ENCODE data around the gene DLD. TPM values are rescaled to one million over a fixed set of nuclear protein-coding genes. Genes with fewer than 3 reads are reported as not detected.

DLD gene
- total and polyA plus RNA-seq, 2 experiments from 2014 or later = 38.1 to 76.2 TPM

DNA sequence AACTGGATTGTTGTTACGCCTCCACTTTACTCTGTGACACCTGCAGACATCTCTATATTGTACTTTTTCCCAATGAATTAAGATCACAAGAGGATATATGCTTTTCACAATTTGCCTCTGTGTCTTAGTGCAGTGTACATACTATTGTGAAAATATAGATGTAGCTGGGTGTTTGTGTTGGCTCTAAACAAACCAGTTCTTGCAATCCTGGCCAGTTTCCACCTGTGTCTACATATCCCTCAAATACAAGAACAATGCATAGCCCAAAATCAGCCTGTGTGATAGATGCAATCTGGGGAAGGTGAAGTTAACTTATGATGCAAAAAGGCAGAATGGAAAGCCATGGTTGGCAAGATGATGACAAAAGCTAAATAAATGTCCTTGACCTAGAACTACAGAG is 36.5 kb upstream of the DLD start (continued):
- TF ChIP-seq ETS1 (IDR thresholded peaks at IDR 0.05) (no peak), ZNF114 (CRISPR knock-in tag; IDR thresholded peaks at IDR 0.05) (no peak), STAT1 (IDR thresholded peaks at IDR 0.05; ENCODE audit: unreplicated experiment) (no peak)

- Histone ChIP-seq H3K36me3 (ENCODE audit: insufficient read depth) (no peaks in the 10 kb centered on the region), H3K4me3 (no peak overlapping the region), H3K9me2 (ENCODE audit: insufficient read depth) (no peaks in the 10 kb centered on the region), H3K27me3 (ENCODE audit: insufficient read depth) (no peaks in the 10 kb centered on the region), H4K20me1 (replicated peaks; ENCODE audit: insufficient read depth) (no peaks in the 10 kb centered on the region), H3F3A (replicated peaks; ENCODE audit: low read depth) (no peaks in the 10 kb centered on the region), H3K79me2 (replicated peaks; ENCODE audit: insufficient read depth) (no peaks in the 10 kb centered on the region), H3K27ac (ENCODE audit: low read depth) (no peak overlapping the region), H3K4me2 (no peak overlapping the region), H2AFZ (no peak overlapping the region), H3K4me1 (ENCODE audit: insufficient read depth) (no peaks in the 10 kb centered on the region)
- TF ChIP-seq ZNF331 (CRISPR knock-in tag; IDR thresholded peaks at IDR 0.05; ENCODE audit: low read depth) = no peak
- TF ChIP-seq, protein P1, sequence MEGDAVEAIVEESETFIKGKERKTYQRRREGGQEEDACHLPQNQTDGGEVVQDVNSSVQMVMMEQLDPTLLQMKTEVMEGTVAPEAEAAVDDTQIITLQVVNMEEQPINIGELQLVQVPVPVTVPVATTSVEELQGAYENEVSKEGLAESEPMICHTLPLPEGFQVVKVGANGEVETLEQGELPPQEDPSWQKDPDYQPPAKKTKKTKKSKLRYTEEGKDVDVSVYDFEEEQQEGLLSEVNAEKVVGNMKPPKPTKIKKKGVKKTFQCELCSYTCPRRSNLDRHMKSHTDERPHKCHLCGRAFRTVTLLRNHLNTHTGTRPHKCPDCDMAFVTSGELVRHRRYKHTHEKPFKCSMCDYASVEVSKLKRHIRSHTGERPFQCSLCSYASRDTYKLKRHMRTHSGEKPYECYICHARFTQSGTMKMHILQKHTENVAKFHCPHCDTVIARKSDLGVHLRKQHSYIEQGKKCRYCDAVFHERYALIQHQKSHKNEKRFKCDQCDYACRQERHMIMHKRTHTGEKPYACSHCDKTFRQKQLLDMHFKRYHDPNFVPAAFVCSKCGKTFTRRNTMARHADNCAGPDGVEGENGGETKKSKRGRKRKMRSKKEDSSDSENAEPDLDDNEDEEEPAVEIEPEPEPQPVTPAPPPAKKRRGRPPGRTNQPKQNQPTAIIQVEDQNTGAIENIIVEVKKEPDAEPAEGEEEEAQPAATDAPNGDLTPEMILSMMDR (conservative IDR thresholded peaks at IDR 0.05; ENCODE audit: low read depth in 2 of 2) = no peak
- TF ChIP-seq, protein P2, sequence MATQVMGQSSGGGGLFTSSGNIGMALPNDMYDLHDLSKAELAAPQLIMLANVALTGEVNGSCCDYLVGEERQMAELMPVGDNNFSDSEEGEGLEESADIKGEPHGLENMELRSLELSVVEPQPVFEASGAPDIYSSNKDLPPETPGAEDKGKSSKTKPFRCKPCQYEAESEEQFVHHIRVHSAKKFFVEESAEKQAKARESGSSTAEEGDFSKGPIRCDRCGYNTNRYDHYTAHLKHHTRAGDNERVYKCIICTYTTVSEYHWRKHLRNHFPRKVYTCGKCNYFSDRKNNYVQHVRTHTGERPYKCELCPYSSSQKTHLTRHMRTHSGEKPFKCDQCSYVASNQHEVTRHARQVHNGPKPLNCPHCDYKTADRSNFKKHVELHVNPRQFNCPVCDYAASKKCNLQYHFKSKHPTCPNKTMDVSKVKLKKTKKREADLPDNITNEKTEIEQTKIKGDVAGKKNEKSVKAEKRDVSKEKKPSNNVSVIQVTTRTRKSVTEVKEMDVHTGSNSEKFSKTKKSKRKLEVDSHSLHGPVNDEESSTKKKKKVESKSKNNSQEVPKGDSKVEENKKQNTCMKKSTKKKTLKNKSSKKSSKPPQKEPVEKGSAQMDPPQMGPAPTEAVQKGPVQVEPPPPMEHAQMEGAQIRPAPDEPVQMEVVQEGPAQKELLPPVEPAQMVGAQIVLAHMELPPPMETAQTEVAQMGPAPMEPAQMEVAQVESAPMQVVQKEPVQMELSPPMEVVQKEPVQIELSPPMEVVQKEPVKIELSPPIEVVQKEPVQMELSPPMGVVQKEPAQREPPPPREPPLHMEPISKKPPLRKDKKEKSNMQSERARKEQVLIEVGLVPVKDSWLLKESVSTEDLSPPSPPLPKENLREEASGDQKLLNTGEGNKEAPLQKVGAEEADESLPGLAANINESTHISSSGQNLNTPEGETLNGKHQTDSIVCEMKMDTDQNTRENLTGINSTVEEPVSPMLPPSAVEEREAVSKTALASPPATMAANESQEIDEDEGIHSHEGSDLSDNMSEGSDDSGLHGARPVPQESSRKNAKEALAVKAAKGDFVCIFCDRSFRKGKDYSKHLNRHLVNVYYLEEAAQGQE (IDR thresholded peaks at IDR 0.05; ENCODE audit: unreplicated experiment) = no peak
- no peak for ATAC-seq
- H3K9me3 Mint-ChIP-seq = no peaks in the 10 kb centered on the region
- no peak overlapping the region for H3K4me3 Mint-ChIP-seq
- H3K36me3 Mint-ChIP-seq (ENCODE audit: low read depth) = no peaks in the 10 kb centered on the region
- H3K27ac Mint-ChIP-seq = no peak overlapping the region
- H3K27me3 Mint-ChIP-seq (ENCODE audit: insufficient read depth, low read depth, poor library complexity) = no peaks in the 10 kb centered on the region
- H3K4me1 Mint-ChIP-seq = 0 out of 3 replicates have a peak, but pooled peaks cover 2% of the 10 kb centered on the region
- DNase-seq (ENCODE audit: low spot score) = no peak
These were observed 36.0 kb upstream of the DLD start for GRCh38 chr7:107854989-107855388.

Data from GM23338 (cell line).